Right renal cortex interstitium (tissue), 3 donors: ENCODE data around the gene MYB. TPM values are rescaled to one million over a fixed set of nuclear protein-coding genes. Genes with fewer than 3 reads are reported as not detected.
A peak's percentile ranks its signal among the peaks of the same experiment; 100 is the strongest.
"Not testable (repeated sequence)": the region's sequence is repeated elsewhere in the genome, so short reads cannot be mapped to it uniquely, and the experiment has no call there.

Source experiments
- DNase-seq, 3 donors: peaks; one replicate each; pipeline ENCODE4 v3.0.0-alpha.2; 2013; ENCODE audit warnings: low read depth in 3 of 3, low spot score in 2 of 3
- polyA plus RNA-seq, 3 donors: library from polyadenylated mRNA; unstranded; fragments of 120-200 nt; gene quantifications; one replicate each; pipeline ENCODE4 v1.2.1, GENCODE V29; 2013; ENCODE audit not compliant: insufficient read length in 3 of 3

MYB gene
- 1 to 10 TPM; 3.9 to 4.6 (median 4.4) TPM for polyA plus RNA-seq

DNA sequence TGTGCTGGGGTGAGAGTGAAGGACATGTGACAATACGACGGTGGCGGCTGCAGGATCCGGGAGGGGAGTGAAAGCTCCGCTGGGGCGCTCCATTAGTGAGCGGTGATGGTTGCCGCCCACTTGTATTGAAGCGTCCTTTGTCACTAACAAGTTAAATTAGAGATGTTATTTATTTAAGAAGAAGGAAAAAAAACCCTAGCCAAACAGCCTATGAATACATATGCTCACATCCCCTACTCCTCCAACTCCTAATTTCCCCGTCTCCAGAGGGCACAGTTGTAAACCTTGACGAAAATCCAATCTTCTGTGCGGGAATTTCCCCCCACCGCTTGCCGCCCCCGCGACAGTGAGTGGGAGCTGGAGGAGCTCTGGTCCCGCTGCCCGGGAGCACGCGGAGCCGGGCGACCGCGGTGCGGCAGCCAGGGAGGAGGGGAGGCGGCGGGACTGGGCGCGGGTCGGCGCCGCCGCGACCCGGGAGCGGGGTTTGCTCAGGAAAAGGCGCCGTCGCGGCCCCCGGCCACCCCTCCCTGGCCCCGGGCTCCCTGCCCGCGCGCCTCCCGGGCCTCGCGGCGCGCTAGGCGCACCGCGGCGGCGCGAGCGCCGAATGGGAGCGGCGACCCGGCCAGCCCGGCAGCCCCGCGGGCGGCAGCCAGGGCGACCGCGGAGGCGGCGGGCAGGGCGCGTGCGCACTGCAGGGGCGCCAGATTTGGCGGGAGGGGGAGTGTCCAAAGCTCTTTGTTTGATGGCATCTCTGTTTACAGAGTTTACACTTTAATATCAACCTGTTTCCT, at the start of gene MYB:
TSS of gene MYB (plus strand) at position 767 of the 791 bp plus-strand sequence. CDS start 206 bp downstream, outside the sequence.
- peak in 1 of 3 donors; percentile 52 for DNase-seq

DNA sequence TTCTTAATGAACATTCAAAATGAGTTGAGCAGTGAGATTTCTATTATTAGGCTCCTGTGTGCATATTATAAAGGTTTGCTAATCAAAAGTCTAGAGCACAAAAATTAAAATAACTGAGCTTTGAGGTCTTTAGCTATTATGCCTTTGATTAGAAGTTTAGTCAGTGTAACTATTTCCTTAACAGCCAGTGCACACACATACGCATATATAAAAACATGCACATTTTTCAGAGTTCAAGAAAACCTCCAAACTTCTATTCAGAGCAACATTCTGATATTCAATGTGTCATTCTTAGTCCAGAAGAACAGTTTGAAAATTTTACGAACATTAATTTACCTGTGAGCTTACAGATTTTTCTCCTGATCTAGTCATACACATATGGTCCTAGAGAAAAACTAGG, 48.3 kb upstream of the MYB start:
- DNase-seq, result no peak

DNA sequence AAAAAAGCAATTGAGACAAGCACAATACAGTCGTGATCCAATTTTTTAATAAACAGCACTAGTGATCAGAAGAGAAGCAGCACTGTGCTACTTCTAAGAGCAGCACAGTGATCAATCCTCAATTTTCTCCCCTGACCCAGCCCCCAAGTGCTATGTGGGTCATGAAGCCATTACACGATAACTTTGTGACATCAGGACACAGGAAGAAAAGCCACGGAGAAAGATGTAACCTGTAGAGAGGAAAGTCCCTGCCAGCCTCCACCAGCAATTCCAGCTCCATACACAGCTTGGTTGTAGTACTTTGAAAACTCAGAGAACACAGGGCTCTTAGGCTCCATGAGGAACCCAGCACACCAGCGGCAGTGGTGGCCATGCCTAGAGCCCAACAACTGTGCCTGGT, 45.3 kb upstream of the MYB start:
- DNase-seq, result no peak

DNA sequence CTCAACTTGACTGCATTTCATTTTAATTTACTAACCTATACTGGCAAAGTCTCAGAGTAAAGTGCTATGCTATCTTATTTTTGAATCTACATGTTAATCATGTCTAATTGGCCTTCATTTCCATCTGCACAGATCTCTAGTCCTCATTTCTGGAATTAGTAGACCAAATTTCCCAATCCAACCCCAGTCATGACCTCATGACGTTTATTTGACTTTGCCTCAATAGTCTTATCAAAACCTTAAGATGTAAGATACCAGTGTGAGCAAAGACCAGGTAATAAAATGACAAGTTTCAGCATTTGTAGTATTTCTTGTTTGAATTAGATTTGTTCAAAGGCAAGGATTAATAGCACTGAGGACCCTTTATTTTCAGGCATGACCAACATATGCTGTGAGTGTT, 43.3 kb upstream of the MYB start:
- DNase-seq, result no peak

DNA sequence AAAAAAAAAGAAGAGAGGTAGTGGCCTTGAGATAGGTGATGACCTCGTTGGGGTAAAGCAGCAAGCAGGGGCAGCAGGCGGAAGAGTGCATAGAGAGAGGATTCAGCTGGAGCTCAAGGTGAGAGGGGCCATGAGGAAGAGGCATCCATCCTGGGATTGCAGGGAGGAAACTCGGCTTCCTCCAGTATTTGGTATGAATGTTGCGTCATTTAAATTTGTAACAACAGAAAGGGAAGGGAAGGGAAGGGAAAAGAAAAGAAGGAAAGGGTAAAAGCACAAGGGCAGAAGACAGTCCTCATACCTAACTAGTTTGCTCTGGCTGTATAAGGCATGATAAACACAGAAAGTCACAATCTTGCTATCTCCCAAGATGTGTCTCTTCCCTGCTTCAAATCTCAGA, 39.9 kb upstream of the MYB start:
- DNase-seq, result no peak

DNA sequence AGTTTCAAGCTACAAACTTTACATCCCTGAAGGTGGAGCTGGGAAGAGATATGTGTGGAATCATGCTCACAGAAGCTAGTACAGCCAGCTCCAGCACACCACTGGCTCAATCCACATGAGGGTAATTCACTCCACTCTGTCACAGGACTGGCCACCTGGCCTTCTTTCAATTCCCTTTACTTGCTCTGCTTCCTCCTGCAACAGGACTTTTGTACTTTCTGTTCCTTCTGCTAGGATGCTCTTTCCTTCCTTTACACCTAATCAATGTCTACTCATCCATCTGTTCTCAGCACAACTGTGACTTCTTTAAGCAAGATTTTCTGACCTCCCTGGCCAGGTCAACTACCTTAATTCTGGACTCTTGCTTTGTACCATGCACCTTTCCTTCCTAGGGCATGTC, 39.4 kb upstream of the MYB start:
- DNase-seq, result no peak

DNA sequence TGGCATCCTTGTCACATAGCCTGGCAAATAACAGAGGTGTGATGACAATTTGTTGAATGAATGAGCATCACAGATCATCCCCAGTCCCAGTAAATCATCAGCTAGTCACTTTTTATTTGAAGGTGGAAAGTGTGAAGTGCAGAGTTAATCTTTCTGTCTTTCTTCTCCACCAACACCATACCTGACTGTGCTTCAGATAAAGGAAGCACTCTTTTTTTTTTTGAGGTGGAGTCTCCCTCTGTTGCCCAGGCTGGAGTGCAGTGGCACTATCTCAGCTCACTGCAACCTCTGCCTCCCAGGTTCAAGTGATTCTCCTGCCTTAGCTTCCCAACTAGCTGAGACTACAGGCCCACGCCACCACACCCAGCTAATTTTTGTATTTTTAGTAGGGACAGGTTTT, 38.9 kb upstream of the MYB start:
- not testable (repeated sequence) for DNase-seq

DNA sequence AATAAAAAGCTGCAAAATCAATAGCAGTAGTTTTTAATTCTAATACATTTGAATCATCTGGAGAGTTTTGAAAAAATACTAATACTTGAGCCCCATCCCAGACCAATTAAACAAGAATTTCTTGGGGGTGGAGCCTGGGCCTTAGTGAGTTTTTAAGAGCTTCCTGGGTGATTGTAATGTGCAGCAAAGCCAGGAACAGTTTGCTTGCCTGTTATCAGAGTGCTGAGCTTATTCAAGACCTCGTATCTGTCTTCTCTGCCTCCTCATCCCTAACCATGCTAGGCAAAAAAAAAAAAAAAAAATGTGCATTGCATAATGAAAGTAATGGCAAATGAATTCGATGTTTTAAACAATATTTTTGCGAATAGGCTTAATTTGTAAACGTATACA, 36.4 kb upstream of the MYB start:
- no peak for DNase-seq

DNA sequence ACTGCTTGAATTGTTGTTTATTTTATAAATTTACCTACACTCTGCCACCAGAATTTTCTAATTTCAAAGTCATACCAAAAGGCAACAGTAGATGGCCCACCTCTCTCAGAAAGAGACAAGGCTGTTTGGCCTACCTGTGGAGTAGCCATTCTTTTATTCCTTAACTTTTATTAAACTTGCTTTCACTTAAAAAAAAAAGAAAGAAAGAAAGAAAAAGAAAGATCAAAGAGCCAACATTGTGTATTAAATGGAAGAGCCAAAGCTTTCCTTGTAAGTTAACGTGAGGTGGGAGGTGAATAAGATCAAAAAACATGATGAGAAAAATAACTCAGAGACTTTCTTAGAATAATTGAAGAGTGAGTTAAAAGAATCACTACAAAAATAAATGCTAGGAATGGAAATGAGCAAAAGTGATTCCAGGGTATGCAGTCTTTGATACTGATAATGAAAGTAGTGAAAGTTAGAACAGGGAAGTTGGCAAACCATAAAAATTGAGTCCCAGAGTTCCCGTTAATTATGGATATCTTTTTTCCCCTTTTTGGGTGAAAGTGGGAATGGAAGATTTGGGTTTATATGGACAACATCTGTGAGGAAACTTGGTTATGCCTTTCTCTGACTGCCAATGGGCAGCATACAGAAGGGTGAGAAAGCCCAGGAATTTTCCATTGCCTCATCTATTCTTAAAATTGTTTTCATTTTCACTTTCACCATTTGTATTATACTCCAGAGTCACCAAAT, 35.9 kb upstream of the MYB start:
- no peak for DNase-seq

DNA sequence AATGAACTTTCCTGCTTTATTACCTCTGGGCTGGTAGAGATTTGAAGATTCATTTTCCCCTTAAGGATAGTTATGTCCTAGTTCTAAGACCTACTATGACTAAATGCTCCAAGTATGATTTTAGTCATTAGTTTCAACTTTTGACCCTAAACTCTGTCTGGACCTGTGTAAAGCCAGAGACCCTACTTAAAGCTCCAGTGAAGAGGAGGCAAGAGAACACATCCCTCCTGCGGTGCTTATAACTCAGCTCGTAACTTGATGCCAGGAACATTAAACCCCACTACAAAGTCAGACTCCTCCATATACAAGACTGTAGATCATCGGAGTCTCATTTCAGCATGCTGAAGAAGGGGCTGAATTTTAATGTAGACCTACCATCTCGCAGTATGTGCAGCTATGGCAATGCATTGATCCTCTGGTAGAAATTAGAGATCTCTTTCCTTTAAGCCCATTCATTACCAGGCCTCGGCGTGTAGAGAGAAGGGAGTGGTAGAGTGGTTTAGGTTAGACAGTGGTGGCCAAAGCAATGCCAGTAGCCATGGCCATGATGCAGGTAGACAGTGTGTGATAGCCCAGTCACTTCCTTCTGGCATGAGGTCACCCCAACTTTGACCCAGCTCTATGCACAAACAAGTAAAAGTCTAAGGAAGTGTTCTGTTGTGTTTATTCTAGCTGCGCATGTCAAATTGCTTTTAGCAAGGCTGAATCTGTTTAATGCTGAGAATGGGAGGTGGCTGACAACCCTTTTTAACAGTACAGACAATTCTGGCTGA, 34.8 kb upstream of the MYB start:
- DNase-seq, result no peak

DNA sequence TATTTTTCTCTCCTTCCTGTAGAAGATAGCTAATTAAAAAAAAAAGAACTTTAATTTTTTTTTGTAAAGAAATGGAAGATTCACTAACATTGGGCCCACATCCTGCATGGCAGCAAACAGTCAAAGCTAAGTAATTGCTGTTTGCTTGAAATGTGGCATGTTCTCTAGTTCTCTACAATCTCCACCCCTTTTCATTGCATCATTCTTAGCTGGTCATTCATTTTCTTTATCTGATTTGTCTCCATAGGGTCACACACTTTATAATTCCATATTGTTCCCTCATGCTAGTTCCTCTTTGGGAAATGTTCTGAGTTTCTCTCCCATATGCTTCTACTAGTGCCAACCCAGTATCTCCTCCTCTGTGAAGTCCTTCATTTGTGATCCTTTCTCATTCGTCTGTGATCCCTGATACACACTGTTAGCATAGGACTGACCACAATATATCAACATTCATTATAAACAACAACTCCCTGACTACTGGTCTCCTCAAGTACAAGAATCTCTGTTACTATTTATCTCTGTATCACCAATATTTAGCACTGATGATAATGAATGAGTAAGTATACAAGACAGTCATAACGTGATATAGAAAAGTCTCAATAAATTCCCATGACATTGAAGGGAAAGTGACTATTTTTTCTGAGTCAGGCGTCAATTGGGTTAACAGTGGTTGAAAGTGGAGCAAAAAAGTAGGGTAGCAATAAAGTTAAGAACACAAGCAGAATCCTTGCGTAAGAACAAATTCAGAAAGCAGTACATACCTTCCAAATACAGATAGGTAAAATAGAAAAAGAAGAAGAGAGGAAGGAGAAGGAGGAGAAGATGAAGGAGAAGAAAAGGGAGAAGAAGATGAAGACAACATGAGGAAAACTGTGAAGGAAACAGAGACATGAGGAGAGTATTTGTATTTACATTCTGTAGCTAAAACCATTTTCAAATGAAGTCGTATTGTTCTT, 33.2 kb upstream of the MYB start:
- no peak for DNase-seq

DNA sequence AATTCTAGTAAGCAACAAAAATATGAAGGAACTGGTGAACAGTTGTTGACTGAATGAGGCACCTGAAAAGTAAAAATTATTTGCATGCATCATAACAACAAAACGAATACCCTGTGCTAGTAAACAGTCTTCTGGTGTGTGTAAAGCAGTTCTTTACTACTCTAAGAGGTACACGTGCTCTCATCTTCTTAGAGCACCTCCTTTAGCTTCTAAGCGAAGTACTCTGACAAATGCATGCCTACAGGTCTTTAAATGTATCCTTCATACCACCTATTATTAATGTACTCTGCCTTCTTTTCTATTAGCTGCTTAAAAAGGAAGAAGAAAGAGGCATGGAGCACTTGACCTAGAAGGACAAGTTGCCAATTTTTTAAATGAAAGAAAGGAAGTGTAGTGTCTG, 32.2 kb upstream of the MYB start:
- no peak for DNase-seq

DNA sequence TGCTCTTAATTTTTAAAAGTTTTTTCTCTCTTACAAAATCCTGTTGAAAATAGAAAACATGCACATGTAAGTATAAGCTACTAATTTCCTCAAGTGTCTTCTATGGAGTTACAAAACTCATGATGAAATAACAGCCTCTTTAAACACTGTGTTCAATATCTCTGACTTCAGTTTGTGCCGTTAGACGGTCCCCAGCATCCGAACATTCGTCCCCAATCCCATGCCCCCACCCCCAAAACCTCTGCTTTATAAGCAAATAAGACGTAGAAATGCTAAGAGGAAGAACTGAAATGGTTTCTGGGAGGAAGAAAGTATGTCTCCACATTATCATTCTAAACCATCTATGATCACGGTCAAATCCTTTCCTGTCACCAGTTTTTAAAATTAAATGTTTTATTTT, 31.7 kb upstream of the MYB start:
- DNase-seq, result no peak

DNA sequence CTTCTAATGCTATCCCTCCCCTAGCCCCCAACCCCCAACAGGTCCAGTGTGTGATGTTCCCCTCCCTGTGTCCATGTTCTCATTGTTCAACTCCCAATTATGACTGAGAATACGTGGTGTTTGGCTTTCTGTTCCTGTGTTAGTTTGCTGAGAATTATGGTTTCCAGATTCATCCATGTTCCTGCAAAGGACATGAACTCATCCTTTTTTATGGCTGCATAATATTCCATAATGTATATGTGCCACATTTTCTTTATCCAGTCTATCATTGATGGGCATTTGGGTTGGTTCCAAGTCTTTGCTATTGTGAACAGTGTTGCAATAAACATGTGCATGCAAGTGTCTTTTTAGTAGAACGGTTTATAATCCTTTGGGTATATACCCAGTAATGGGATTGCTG, 30.6 kb upstream of the MYB start:
- DNase-seq, result not testable (repeated sequence)

DNA sequence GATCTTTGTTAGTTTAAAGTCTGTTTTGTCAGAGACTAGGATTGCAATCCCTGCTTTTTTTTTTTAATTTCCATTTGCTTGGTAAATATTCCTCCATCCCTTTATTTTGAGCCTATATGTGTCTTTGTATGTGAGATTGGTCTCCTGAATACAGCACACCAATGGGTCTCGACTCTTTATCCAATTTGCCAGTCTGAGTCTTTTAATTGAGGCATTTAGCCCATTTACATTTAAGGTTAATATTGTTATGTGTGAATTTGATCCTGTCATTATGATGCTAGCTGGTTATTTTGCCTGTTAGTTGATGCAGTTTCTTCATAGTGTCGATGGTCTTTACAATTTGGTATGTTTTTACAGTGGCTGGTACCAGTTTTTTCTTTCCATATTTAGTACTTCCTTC, 27.0 kb upstream of the MYB start:
- DNase-seq, result not testable (repeated sequence)

DNA sequence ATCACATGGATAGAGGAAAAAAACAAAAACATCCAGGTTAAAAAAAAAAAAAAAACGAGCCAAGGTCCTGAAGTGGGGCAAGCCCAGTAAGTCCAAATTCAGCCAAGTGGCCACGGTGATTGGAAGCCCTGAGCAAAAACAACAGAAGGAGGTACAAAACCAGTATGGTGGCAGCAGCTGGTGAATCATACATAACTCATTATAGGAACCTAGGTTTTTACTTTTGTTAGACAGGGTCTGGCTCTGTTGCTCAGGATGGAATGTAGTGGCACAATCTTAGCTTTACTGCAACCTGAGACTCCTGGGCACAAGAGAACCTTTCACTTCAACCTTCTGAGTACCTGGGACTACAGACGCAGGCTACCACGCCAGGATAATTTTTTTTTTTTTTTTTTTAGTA, 22.7 kb upstream of the MYB start:
- DNase-seq, result no peak

DNA sequence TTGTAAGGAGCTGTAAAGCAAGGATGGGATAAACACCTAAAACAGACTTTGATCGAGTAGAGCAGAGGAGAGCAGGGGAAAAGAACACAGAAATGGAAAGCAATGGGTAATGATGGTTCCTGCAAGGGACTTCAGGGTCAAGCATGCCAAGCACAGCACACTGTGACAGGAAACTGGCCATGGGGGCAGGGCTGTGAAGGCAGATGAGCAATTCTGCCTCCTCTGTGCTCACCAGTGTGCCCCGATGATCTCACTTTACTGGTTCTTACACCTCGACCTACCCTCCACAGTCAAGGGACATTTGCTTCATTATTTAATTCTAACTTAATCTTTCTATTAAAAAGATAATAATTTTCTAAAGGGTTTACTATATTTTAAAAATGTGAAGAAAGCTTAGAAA, 21.6 kb upstream of the MYB start:
- DNase-seq, result no peak

DNA sequence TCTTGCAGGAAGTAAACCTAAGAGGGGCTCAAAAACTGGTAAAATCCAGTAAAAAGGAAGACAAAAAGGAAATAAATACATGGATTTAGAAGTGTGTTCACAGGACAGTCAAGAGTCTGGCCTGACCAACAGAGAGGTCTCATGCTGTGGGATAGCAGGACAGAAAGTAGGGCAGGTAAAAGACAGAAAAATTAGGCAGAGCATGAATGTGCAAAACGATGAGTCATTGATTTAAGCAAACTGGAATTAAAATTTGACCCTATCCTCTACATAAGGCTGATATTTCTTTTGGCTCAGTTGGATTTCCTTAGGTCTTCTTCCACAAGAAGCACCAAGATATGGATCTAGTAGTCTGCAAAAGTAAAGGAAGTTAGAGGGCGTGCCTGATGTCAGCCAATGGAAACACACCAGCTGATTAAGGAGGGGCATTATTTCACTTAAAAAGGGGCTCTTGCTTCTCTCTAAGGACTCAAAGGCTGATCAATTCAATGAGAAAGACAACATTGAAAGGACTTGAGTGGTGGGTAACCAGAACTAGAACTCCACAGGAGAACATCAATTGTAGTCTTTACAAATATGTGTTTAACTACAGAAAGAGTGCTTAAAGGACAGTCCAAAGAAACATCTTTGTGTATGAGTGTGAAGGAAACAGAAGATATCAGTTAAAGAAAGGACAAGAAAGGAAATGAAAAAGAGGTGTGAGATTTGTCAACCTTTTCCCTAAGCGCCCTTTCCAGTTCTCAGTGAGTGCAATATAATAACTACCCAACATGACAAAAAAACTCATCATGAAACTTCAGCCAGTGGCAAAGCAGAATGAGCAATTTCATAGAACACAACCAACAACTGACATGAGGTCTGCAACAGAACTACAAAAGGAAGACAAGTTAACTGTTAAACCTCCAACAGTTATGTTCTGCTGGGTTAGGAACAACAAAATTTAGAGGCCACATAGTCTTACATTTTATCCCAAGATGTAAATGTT, 19.4 kb upstream of the MYB start:
- no peak for DNase-seq
